Left ventricle myocardium inferior (tissue), 1 donor: ENCODE results near the gene CMIP. TPM values are rescaled to one million over a fixed set of nuclear protein-coding genes. Genes with fewer than 3 reads are reported as not detected.

ENCODE experiments used
- DNase-seq: peaks from one replicate; pipeline ENCODE4 v3.0.0-alpha.2; 2020
- H3K27ac ChIP-seq: fragments of 200-600 bp; replicated peaks from 2 replicates; pipeline ENCODE4 v1.8.0; 2021
- H3K27me3 ChIP-seq: fragments of 200-600 bp; 2 replicates; pipeline ENCODE4 v1.8.0; 2021; ENCODE audit warnings: low read depth
- H3K36me3 ChIP-seq: fragments of 200-600 bp; 2 replicates; pipeline ENCODE4 v1.8.0; 2021
- H3K4me1 ChIP-seq: fragments of 200-600 bp; 2 replicates; pipeline ENCODE4 v1.8.0; 2021
- H3K4me3 ChIP-seq: fragments of 200-600 bp; 2 replicates; pipeline ENCODE4 v1.8.0; 2021; ENCODE audit warnings: mild to moderate bottlenecking, moderate library complexity
- H3K9me3 ChIP-seq: fragments of 200-600 bp; replicated peaks from 2 replicates; pipeline ENCODE4 v1.8.0; 2021
- CTCF ChIP-seq: fragments of 200-600 bp; IDR thresholded peaks from 2 replicates; pipeline ENCODE4 v1.8.0; 2021; ENCODE audit warnings: antibody characterized with exemption, mild to moderate bottlenecking, borderline replicate concordance
- intact Hi-C: fragments of 100-400 bp; cut with micrococcal nuclease; formaldehyde crosslinking; loops from one replicate; pipeline ENCODE4 v1.11.0; 2022
- total RNA-seq: library from RNA; stranded (reverse); fragmentation: NEBNext Ultra II Directional; extraction: Animal tissue kit (Norgen Biotek cat#: 25700); gene quantifications from one replicate; pipeline ENCODE4 v1.2.1, GENCODE V29; 2021
- donor health status: DM: no; HTN: yes; CAD: no; lungs with severe emphysema.

CMIP gene
- total RNA-seq, 1 donor from 2014 or later: 11.2 TPM

GRCh38 chr16:81718637-81719036, 274.0 kb downstream of the CMIP start:
- intact Hi-C loops: no loop called here
- peak; percentile 6 for DNase-seq
- no peaks in the 10 kb centered on the region for H3K36me3 ChIP-seq
- H3K9me3 ChIP-seq: no peaks in the 10 kb centered on the region
- peaks cover 3% of the 10 kb centered on the region for H3K27me3 ChIP-seq
- no peak for TF ChIP-seq CTCF
- H3K27ac ChIP-seq: no peak overlapping the region
- H3K4me1 ChIP-seq: peaks cover 14% of the 10 kb centered on the region
- H3K4me3 ChIP-seq: no peak overlapping the region

GRCh38 chr16:81719993-81720392, 275.4 kb downstream of the CMIP start:
- Histone ChIP-seq H3K4me3 (no peak overlapping the region), H3K27me3 (peaks cover 15% of the 10 kb centered on the region), H3K27ac (no peak overlapping the region), H3K9me3 (no peaks in the 10 kb centered on the region), H3K36me3 (no peaks in the 10 kb centered on the region), H3K4me1 (peaks cover 14% of the 10 kb centered on the region)
- no peak for TF ChIP-seq CTCF
- DNase-seq: no peak
- intact Hi-C loops: loop anchor here (10.0 kb wide), 1 partner anchor 355 kb away; no protein-coding TSS in a partner anchor

- Histone ChIP-seq H3K27ac (no peak overlapping the region), H3K4me1 (peaks cover 8% of the 10 kb centered on the region)
These were observed 276.6 kb downstream of the CMIP start for GRCh38 chr16:81720973-81721906.

GRCh38 chr16:81723098-81723723, 278.6 kb downstream of the CMIP start:
- peak; percentile 84 for TF ChIP-seq CTCF
- H3K36me3 ChIP-seq: no peaks in the 10 kb centered on the region
- no peak for DNase-seq
- H3K27ac ChIP-seq: no peak overlapping the region
- H3K4me1 ChIP-seq: peaks cover 8% of the 10 kb centered on the region
- H3K27me3 ChIP-seq: peaks cover 26% of the 10 kb centered on the region
- intact Hi-C loops: loop anchor here (2.0 to 10.0 kb wide), 2 partner anchors 320 to 358 kb away; no protein-coding TSS in a partner anchor
- H3K9me3 ChIP-seq: no peaks in the 10 kb centered on the region
- H3K4me3 ChIP-seq: no peak overlapping the region

More at GRCh38 chr16:81720973-81721906, 276.6 kb downstream of the CMIP start:
- no peak for TF ChIP-seq CTCF
- H3K9me3 ChIP-seq: no peaks in the 10 kb centered on the region
- H3K36me3 ChIP-seq: no peaks in the 10 kb centered on the region
- intact Hi-C loops: loop anchor here (10.0 kb wide), 1 partner anchor 356 kb away; no protein-coding TSS in a partner anchor
- H3K27me3 ChIP-seq: peaks cover 25% of the 10 kb centered on the region
- DNase-seq: no peak
- no peak overlapping the region for H3K4me3 ChIP-seq

- Histone ChIP-seq H3K9me3 (no peaks in the 10 kb centered on the region), H3K4me1 (peaks cover 14% of the 10 kb centered on the region), H3K4me3 (no peak overlapping the region), H3K27me3 (peaks cover 25% of the 10 kb centered on the region), H3K36me3 (no peaks in the 10 kb centered on the region), H3K27ac (no peak overlapping the region)
- DNase-seq: no peak
- no peak for TF ChIP-seq CTCF
- intact Hi-C loops: loop anchor here (10.0 kb wide), 1 partner anchor 364 kb away; no protein-coding TSS in a partner anchor
These were observed 283.8 kb downstream of the CMIP start for GRCh38 chr16:81728435-81728834.
